ENCODE measurements around the gene APOL5. TPM values are rescaled to one million over a fixed set of nuclear protein-coding genes. Genes with fewer than 3 reads are reported as not detected.
A peak's percentile ranks its signal among the peaks of the same experiment; 100 is the strongest.

APOL5 gene
- total and polyA plus RNA-seq, 9 of the 15 experiments (the other 6 are each of a cell fraction or from before 2014, with no cell fraction given) = not detected

- H3K9me1 ChIP-seq (ENCODE audit: control insufficient read depth, insufficient read depth, low read length) = no peaks in the 10 kb centered on the region
- peaks cover 2% of the 10 kb centered on the region; the same call in 2 of the 3 replicates for H3K36me3 ChIP-seq (ENCODE audit: control insufficient read depth, insufficient read depth, low read length)
- in situ Hi-C loops (cut with MboI) (no loop called here), intact Hi-C loops (cut with micrococcal nuclease) (no loop called here)
- DNase-seq (ENCODE audit: extremely low read depth in 1 of 4, low spot score in 3 of 4) = peak in 2 of 4 experiments; percentile 15 to 16
- no peaks in the 10 kb centered on the region for H4K20me1 ChIP-seq (replicated peaks; ENCODE audit: control insufficient read depth, insufficient read depth, low read length)
- H3K79me2 ChIP-seq (ENCODE audit: control insufficient read depth, insufficient read depth, low read length) = no peaks in the 10 kb centered on the region
- H3K4me1 ChIP-seq (replicated peaks in 1 of 2; ENCODE audit: control insufficient read depth in 2 of 2, insufficient read depth in 2 of 2, low read length in 2 of 2) = no peaks in the 10 kb centered on the region
- ATAC-seq = no peak
- no peak overlapping the region for H3K4me2 ChIP-seq (ENCODE audit: insufficient read depth, low read length)
- no peaks in the 10 kb centered on the region for H3K9me3 ChIP-seq (replicated peaks; ENCODE audit: control insufficient read depth, insufficient read depth, low read depth, low read length)
- no peak overlapping the region for H3K4me3 ChIP-seq
- H3K9ac ChIP-seq (ENCODE audit: insufficient read depth in 1 of 2, low read depth in 2 of 2, low read length in 2 of 2) = no peak overlapping the region
- no peak overlapping the region for H2AFZ ChIP-seq (ENCODE audit: low read depth, low read length)
- no TSS peak for BruUV-seq (replicated peaks)
- 100% methylated on average over 1 of the region's 1 CpG for WGBS (ENCODE audit: insufficient coverage, low coverage, missing lambda C conversion rate)
- ChIA-PET CTCF (ENCODE audit: low intra/inter-chr PET ratio) (no interaction called here), POLR2A (interaction anchor here (1.0 kb wide), 1 partner anchor 22 kb away, joined by 3 read pairs; no protein-coding TSS in a partner anchor)
- H3K27ac ChIP-seq (ENCODE audit: extremely low read depth, low read depth, low read length) = no peak overlapping the region
- TF ChIP-seq TBL1XR1 (IDR thresholded peaks at IDR 0.05; ENCODE audit: low read length in 2 of 2) = no peak
- no peaks in the 10 kb centered on the region for H3K27me3 ChIP-seq (ENCODE audit: control insufficient read depth in 2 of 2, insufficient read depth in 2 of 2, low read length in 2 of 2)
- FAIRE-seq = no peak
Measured at GRCh38 chr22:35756722-35757121, 39.0 kb downstream of the APOL5 start.

GRCh38 chr22:35758394-35758793 is 40.7 kb downstream of the APOL5 start:
- ATAC-seq (no peak), DNase-seq (ENCODE audit: extremely low read depth in 1 of 4, low spot score in 3 of 4) (no peak), FAIRE-seq (no peak)
- no peaks in the 10 kb centered on the region for H4K20me1 ChIP-seq (replicated peaks; ENCODE audit: control insufficient read depth, insufficient read depth, low read length)
- H3K27ac ChIP-seq (ENCODE audit: extremely low read depth, low read depth, low read length) = no peak overlapping the region
- no peaks in the 10 kb centered on the region for H3K79me2 ChIP-seq (ENCODE audit: control insufficient read depth, insufficient read depth, low read length)
- H3K9me3 ChIP-seq (replicated peaks; ENCODE audit: control insufficient read depth, insufficient read depth, low read depth, low read length) = no peaks in the 10 kb centered on the region
- WGBS (ENCODE audit: insufficient coverage, low coverage, missing lambda C conversion rate) = 100% methylated on average over 1 of the region's 1 CpG
- no peaks in the 10 kb centered on the region for H3K9me1 ChIP-seq (ENCODE audit: control insufficient read depth, insufficient read depth, low read length)
- ChIA-PET POLR2A (no interaction called here), CTCF (ENCODE audit: low intra/inter-chr PET ratio) (no interaction called here)
- in situ Hi-C loops (cut with MboI) (no loop called here), intact Hi-C loops (cut with micrococcal nuclease) (no loop called here)
- H3K27me3 ChIP-seq (ENCODE audit: control insufficient read depth in 2 of 2, insufficient read depth in 2 of 2, low read length in 2 of 2) = no peaks in the 10 kb centered on the region
- no peak overlapping the region for H3K4me2 ChIP-seq (ENCODE audit: insufficient read depth, low read length)
- no peaks in the 10 kb centered on the region for H3K4me1 ChIP-seq (replicated peaks in 1 of 2; ENCODE audit: control insufficient read depth in 2 of 2, insufficient read depth in 2 of 2, low read length in 2 of 2)
- no peak overlapping the region for H3K9ac ChIP-seq (ENCODE audit: insufficient read depth in 1 of 2, low read depth in 2 of 2, low read length in 2 of 2)
- no peak overlapping the region for H3K4me3 ChIP-seq
- H2AFZ ChIP-seq (ENCODE audit: low read depth, low read length) = no peak overlapping the region
- peaks cover 2% of the 10 kb centered on the region; the same call in 2 of the 3 replicates for H3K36me3 ChIP-seq (ENCODE audit: control insufficient read depth, insufficient read depth, low read length)
- BruUV-seq (replicated peaks) = no TSS peak
- TF ChIP-seq ZBED1 (IDR thresholded peaks at IDR 0.05) (no peak), ZNF57 (CRISPR knock-in tag; IDR thresholded peaks at IDR 0.05) (no peak), ZNF232 (CRISPR knock-in tag; IDR thresholded peaks at IDR 0.05) (no peak), TFAM (CRISPR knock-in tag; conservative IDR thresholded peaks at IDR 0.05) (no peak), GATA2 (CRISPR knock-in tag; IDR thresholded peaks at IDR 0.05) (no peak), CHAMP1 (IDR thresholded peaks at IDR 0.05) (no peak), XRCC4 (IDR thresholded peaks at IDR 0.05; ENCODE audit: extremely low read depth, insufficient read depth, insufficient read length) (no peak), NR2C2 (CRISPR knock-in tag; IDR thresholded peaks at IDR 0.05) (no peak; the same call in 1 of the 2 replicates), NR2C2 (tag; IDR thresholded peaks at IDR 0.05) (peak; percentile 92), SLC30A9 (CRISPR knock-in tag; IDR thresholded peaks at IDR 0.05) (no peak), ZFP1 (CRISPR knock-in tag; IDR thresholded peaks at IDR 0.05) (no peak), NR2C1 (IDR thresholded peaks at IDR 0.05) (peak; percentile 93), NR2C1 (tag; IDR thresholded peaks at IDR 0.05) (peak; percentile 94)
